H9 (cell line): ENCODE results near the gene DYNLRB1. TPM values are rescaled to one million over a fixed set of nuclear protein-coding genes. Genes with fewer than 3 reads are reported as not detected.

Experiments
- DNase-seq: peaks from one replicate; pipeline ENCODE4 v3.0.0-alpha.2; 2017
- H2AFZ ChIP-seq: one replicate; pipeline ENCODE4 v1.6.1; 2013; ENCODE audit warnings: mild to moderate bottlenecking, low read length, control low read depth, moderate library complexity
- H2AK5ac ChIP-seq: 2 replicates; pipeline ENCODE4 v1.6.1; 2013; ENCODE audit warnings: low read length, control low read depth, mixed read lengths; ENCODE audit not compliant: insufficient read length
- H2BK120ac ChIP-seq: one replicate; pipeline ENCODE4 v1.6.1; 2013; ENCODE audit warnings: low read depth, mild to moderate bottlenecking, low read length, control low read depth, inconsistent platforms; ENCODE audit not compliant: poor library complexity, severe bottlenecking
- H2BK12ac ChIP-seq: 2 replicates; pipeline ENCODE4 v1.6.1; 2013; ENCODE audit warnings: low read length, control low read depth, mixed read lengths, low read depth; ENCODE audit not compliant: insufficient read length
- H2BK15ac ChIP-seq: 2 replicates; pipeline ENCODE4 v1.6.1; 2013; ENCODE audit warnings: low read depth, low read length, control low read depth
- H2BK20ac ChIP-seq: one replicate; pipeline ENCODE4 v1.6.1; 2013; ENCODE audit warnings: low read depth, mild to moderate bottlenecking, low read length, control low read depth, inconsistent platforms; ENCODE audit not compliant: poor library complexity, severe bottlenecking
- H2BK5ac ChIP-seq: 2 replicates; pipeline ENCODE4 v1.6.1; 2013; ENCODE audit warnings: low read length, control low read depth, mixed read lengths; ENCODE audit not compliant: insufficient read length
- H3K14ac ChIP-seq: 2 replicates; pipeline ENCODE4 v1.6.1; 2013; ENCODE audit warnings: low read length, control low read depth; ENCODE audit not compliant: insufficient read depth
- H3K18ac ChIP-seq: 2 replicates; pipeline ENCODE4 v1.6.1; 2013; ENCODE audit warnings: low read depth, mild to moderate bottlenecking, mixed read lengths, low read length, control low read depth; ENCODE audit not compliant: insufficient read length
- H3K23ac ChIP-seq: 2 replicates; pipeline ENCODE4 v1.6.1; 2013; ENCODE audit warnings: low read length, control low read depth, mixed read lengths, low read depth; ENCODE audit not compliant: insufficient read length
- H3K23me2 ChIP-seq: 2 replicates; pipeline ENCODE4 v1.6.1; 2013; ENCODE audit warnings: low read depth, mild to moderate bottlenecking, mixed read lengths, low read length, control low read depth; ENCODE audit not compliant: insufficient read length, poor library complexity, severe bottlenecking
- H3K27ac ChIP-seq: 2 replicates; pipeline ENCODE4 v1.5.1; 2013; ENCODE audit warnings: low read length, control low read depth, mixed read lengths, low read depth; ENCODE audit not compliant: insufficient read length
- H3K27me3 ChIP-seq: 2 replicates; pipeline ENCODE4 v1.6.1; 2013; ENCODE audit warnings: low read length, control low read depth, inconsistent platforms; ENCODE audit not compliant: insufficient read depth
- H3K4ac ChIP-seq: 2 replicates; pipeline ENCODE4 v1.6.1; 2013; ENCODE audit warnings: low read depth, mild to moderate bottlenecking, control low read depth, inconsistent platforms, low read length, moderate library complexity
- H3K4me1 ChIP-seq: 2 replicates; pipeline ENCODE4 v1.6.1; 2013; ENCODE audit warnings: low read length, control low read depth, inconsistent platforms; ENCODE audit not compliant: insufficient read depth
- H3K4me2 ChIP-seq: 2 replicates; pipeline ENCODE4 v1.6.1; 2013; ENCODE audit warnings: low read length, control low read depth, mixed read lengths; ENCODE audit not compliant: insufficient read length, insufficient read depth
- H3K56ac ChIP-seq: 2 replicates; pipeline ENCODE4 v1.6.1; 2013; ENCODE audit warnings: low read depth, mild to moderate bottlenecking, mixed read lengths, low read length, control low read depth; ENCODE audit not compliant: insufficient read length
- H3K79me1 ChIP-seq: 2 replicates; pipeline ENCODE4 v1.6.1; 2013; ENCODE audit warnings: low read depth, mild to moderate bottlenecking, moderate library complexity, low read length, control low read depth, inconsistent platforms; ENCODE audit not compliant: insufficient read depth, poor library complexity, severe bottlenecking
- H3K79me2 ChIP-seq: 2 replicates; pipeline ENCODE4 v1.6.1; 2013; ENCODE audit warnings: low read length, control low read depth, inconsistent platforms; ENCODE audit not compliant: insufficient read depth
- H3K9ac ChIP-seq: 2 replicates; pipeline ENCODE4 v1.6.1; 2013; ENCODE audit warnings: low read length, control low read depth, mixed read lengths; ENCODE audit not compliant: insufficient read length; ENCODE audit errors: extremely low read depth
- H3K9me3 ChIP-seq: one replicate; pipeline ENCODE4 v1.6.1; 2013; ENCODE audit warnings: low read depth, low read length, inconsistent platforms; ENCODE audit not compliant: control insufficient read depth
- H3T11ph ChIP-seq: one replicate; pipeline ENCODE4 v1.6.1; 2013; ENCODE audit warnings: mild to moderate bottlenecking, low read length, control low read depth, inconsistent platforms
- H4K20me1 ChIP-seq: one replicate; pipeline ENCODE4 v1.6.1; 2013; ENCODE audit not compliant: control insufficient read depth, insufficient read length, insufficient read depth
- H4K5ac ChIP-seq: 2 replicates; pipeline ENCODE4 v1.6.1; 2013; ENCODE audit warnings: low read depth, mild to moderate bottlenecking, mixed read lengths, low read length, control low read depth; ENCODE audit not compliant: insufficient read length
- H4K8ac ChIP-seq: replicated peaks from 2 replicates; pipeline ENCODE4 v1.6.1; 2013; ENCODE audit warnings: low read length, control low read depth, mixed read lengths, low read depth; ENCODE audit not compliant: insufficient read length
- H4K91ac ChIP-seq: 2 replicates; pipeline ENCODE4 v1.6.1; 2013; ENCODE audit warnings: low read depth, mild to moderate bottlenecking, moderate library complexity, mixed read lengths, low read length, control low read depth; ENCODE audit not compliant: insufficient read length
- H3K27ac Mint-ChIP-seq, 3 experiments: 2 replicates in 2 of 3; 3 replicates in 1 of 3; pipeline ENCODE4 v1.8.0; 2020 to 2021; ENCODE audit warnings: mixed read lengths in 3 of 3, mild to moderate bottlenecking in 1 of 3, moderate library complexity in 1 of 3
- H3K27me3 Mint-ChIP-seq: 2 replicates; pipeline ENCODE4 v1.8.0; 2021; ENCODE audit warnings: low read depth, mild to moderate bottlenecking, moderate library complexity, mixed read lengths
- H3K36me3 Mint-ChIP-seq, 3 experiments: 2 replicates in 2 of 3; 3 replicates in 1 of 3; pipeline ENCODE4 v1.8.0; 2020 to 2021; ENCODE audit warnings: low read depth in 3 of 3, mixed read lengths in 3 of 3; ENCODE audit not compliant: insufficient read depth in 1 of 3
- H3K4me1 Mint-ChIP-seq, 2 experiments: 2 replicates each; pipeline ENCODE4 v1.8.0; 2020; ENCODE audit warnings: mixed read lengths in 2 of 2
- H3K4me3 Mint-ChIP-seq, 2 experiments: 2 replicates in 1 of 2; 3 replicates in 1 of 2; pipeline ENCODE4 v1.8.0; 2020 to 2021; ENCODE audit warnings: mild to moderate bottlenecking in 2 of 2, mixed read lengths in 2 of 2, moderate library complexity in 1 of 2
- H3K9me3 Mint-ChIP-seq, 2 experiments: 2 replicates in 1 of 2; 3 replicates in 1 of 2; pipeline ENCODE4 v1.8.0; 2020; ENCODE audit warnings: mild to moderate bottlenecking in 2 of 2, mixed read lengths in 2 of 2, moderate library complexity in 1 of 2
- WGBS: extraction: QIAGEN DNeasy Blood & Tissue Kit; methylation state at CpG from one replicate; pipeline ENCODE4 v1.1.7; 2013; ENCODE audit warnings: missing lambda C conversion rate, low lambda C conversion rate, mixed read lengths; ENCODE audit not compliant: insufficient read length; ENCODE audit errors: extremely low coverage; 5-methylcytosine and 5-hydroxymethylcytosine counted together
- total RNA-seq: library from RNA; stranded (reverse); gene quantifications from 2 replicates; pipeline ENCODE4 v1.2.1, GENCODE V29; 2021
- TF ChIP-seq, protein P1 (sequence below): fragments of 200-600 bp; sonication (generic); conservative IDR thresholded peaks from 3 replicates; pipeline ENCODE4 v1.8.0; 2021; ENCODE audit warnings: antibody characterized with exemption, mild to moderate bottlenecking

The DYNLRB1 gene
- total RNA-seq, 1 experiment from 2014 or later: 200 TPM

DNA sequence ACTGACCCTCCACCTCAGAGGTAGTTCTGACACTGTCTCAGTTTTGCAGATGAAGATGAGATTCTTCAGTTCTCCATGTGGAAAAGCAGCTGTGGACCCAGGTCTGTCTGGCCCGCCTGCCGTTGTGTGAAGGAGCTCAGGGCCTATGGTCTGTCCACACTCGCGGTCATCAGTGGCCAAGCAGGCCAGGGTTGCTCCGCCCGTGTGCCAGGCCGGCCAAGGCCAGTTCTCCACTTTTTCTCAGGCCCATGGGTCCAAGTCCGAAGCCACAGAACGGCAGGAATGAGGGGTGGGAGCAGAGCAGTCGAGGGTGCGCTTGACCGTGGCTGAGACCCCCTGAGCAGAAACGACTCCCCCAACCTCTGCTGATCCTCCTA, 33.7 kb downstream of the DYNLRB1 start:
- H3K56ac ChIP-seq: no peak overlapping the region
- H3K9ac ChIP-seq: no peak overlapping the region
- no peak for DNase-seq
- H3K79me2 ChIP-seq: no peaks in the 10 kb centered on the region
- H3K27ac Mint-ChIP-seq: peak overlapping the region in 2 of 3 experiments; percentile 72 to 81; a peak in 4 of 7 replicates
- no peaks in the 10 kb centered on the region for H3K27me3 ChIP-seq
- no peak overlapping the region for H2BK12ac ChIP-seq
- H3K23ac ChIP-seq: no peak overlapping the region
- H4K20me1 ChIP-seq: no peaks in the 10 kb centered on the region
- H2BK5ac ChIP-seq: no peak overlapping the region
- peaks cover 2% of the 10 kb centered on the region; the same call in 1 of the 2 replicates for H3K4me1 ChIP-seq
- H3K27me3 Mint-ChIP-seq: peaks cover 9% of the 10 kb centered on the region
- H3K27ac ChIP-seq: no peak overlapping the region
- H3K36me3 Mint-ChIP-seq: no peaks in the 10 kb centered on the region; a peak in 1 of 7 replicates
- H2BK15ac ChIP-seq: no peak overlapping the region
- no peak overlapping the region for H3K4me2 ChIP-seq
- TF ChIP-seq, protein P1, sequence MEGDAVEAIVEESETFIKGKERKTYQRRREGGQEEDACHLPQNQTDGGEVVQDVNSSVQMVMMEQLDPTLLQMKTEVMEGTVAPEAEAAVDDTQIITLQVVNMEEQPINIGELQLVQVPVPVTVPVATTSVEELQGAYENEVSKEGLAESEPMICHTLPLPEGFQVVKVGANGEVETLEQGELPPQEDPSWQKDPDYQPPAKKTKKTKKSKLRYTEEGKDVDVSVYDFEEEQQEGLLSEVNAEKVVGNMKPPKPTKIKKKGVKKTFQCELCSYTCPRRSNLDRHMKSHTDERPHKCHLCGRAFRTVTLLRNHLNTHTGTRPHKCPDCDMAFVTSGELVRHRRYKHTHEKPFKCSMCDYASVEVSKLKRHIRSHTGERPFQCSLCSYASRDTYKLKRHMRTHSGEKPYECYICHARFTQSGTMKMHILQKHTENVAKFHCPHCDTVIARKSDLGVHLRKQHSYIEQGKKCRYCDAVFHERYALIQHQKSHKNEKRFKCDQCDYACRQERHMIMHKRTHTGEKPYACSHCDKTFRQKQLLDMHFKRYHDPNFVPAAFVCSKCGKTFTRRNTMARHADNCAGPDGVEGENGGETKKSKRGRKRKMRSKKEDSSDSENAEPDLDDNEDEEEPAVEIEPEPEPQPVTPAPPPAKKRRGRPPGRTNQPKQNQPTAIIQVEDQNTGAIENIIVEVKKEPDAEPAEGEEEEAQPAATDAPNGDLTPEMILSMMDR: no peak
- no peak overlapping the region for H2AFZ ChIP-seq
- no peak overlapping the region for H2BK20ac ChIP-seq
- H3K14ac ChIP-seq: no peak overlapping the region
- WGBS: no CpG with 5 or more reads among the region's 13 CpGs
- no peak overlapping the region for H4K8ac ChIP-seq
- H3K4me3 Mint-ChIP-seq: no peak overlapping the region
- no peak overlapping the region for H4K91ac ChIP-seq
- H2BK120ac ChIP-seq: no peak overlapping the region
- no peaks in the 10 kb centered on the region for H3K23me2 ChIP-seq
- no peaks in the 10 kb centered on the region for H3K9me3 ChIP-seq
- H3K79me1 ChIP-seq: no peaks in the 10 kb centered on the region
- H3K4me1 Mint-ChIP-seq: peaks cover 19 to 20% of the 10 kb centered on the region in 2 experiments
- no peak overlapping the region for H4K5ac ChIP-seq
- no peak overlapping the region for H3K4ac ChIP-seq
- no peak overlapping the region for H2AK5ac ChIP-seq
- H3K9me3 Mint-ChIP-seq: peaks cover 0 to 1% of the 10 kb centered on the region in 2 experiments; a peak in 1 of 5 replicates
- H3K18ac ChIP-seq: peak overlapping the region; percentile 77
- H3T11ph ChIP-seq: no peak overlapping the region
